ENCODE measurements around the gene CAMSAP1.
A peak's percentile ranks its signal among the peaks of the same experiment; 100 is the strongest.

The CAMSAP1 gene

DNA sequence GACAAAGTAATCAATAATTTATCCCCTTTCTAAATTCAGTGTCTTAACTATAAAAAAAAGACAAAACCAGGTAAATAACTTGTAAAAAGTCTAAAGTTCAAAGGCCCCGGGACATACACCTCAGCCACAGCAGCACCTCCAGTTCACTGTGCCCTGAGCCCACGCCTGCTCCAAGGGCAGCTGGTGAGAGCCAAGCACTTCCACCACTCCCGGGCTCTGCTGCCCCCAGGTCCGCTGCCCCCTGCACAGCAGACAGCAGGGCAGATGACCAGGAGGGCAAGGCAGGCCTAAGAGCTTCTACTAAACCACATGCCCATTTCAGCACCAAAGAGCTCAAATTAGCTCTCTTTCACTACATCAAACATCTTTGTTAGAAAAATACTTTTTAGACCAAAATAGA lies 91.9 kb downstream of the CAMSAP1 start:
- DNase-seq = no peak

DNA sequence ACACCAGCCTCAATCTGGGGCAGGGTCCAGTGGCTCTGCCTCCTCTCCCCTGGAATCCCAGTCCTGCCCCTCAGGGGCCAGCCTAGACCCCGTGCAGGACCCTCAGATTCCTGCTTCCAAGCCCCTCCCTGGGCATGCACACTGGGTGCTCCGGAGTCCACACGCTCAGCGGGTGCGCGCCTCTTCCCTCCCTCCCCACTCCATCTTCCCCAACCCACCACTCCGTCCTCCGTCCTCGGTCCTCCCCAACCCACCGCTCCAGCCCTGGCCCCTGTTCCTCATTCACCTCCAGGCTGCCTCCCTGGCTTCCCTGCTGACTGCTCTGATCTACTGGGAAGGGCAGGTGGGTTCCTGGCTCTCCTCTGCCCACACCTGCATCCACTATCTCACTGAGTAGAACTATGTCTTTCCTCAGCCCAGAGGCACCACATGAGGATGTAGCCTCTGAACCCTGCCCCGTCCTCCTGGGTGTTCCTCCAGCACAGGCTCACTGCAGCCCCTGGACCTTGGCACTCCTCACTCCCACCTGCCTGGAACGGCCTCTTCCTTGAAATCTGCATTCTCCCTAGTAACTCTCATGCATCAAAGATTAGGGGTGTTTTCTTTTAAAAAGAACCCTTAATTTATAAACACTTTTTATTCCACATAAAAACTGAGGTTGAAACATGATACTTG lies 92.8 kb downstream of the CAMSAP1 start:
- no peak for DNase-seq

DNA sequence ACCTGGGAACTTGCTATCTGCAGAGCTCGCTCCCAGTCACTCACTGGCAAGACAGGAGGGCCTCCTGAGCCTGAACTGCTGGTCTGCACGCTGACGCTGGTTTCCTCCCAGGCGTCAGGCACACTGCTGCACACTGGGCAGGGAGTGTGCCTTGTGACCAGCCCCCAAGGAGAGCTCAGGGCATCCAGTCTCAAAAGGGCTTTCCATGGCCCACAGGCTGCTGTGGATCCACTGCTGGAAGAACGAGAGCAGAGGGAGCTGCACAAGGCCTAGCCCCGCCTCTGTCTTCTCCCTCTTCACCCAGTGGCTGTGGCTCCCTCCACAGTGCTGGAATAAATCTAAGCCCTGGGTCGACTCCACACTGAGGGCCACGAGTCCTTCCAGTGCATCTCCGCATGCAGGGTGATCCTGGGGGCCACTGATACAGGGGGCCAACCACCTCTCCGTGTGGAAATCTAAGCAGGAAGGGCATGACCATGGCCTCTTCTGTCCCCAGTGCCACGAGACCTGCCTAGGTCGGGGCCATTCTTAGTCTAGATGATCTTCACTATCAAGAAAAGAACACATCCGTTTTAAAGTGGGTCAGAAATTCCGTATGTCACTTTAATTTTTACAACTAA lies 93.6 kb downstream of the CAMSAP1 start:
- no peak for DNase-seq

GRCh38 chr9:135812961-135813360 lies 94.4 kb downstream of the CAMSAP1 start:
- DNase-seq = no peak

DNA sequence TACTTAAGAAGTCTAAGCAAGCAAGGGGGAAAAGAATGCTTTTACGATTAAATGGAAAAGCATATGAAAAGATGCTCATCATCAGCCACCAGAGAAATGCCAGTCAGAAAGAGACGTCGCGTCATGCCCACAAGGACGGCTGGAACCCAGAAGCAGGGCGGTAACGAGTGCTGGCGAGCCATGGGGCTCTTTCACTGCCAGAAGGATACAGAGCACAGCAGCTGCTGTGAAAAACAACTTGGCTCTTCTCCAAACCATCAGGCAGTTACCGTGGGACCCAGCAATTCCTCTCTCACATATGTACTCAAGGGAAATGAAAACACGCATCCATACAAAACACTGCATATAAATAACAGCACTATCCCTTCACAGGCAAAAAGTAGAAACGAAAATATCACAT lies 95.5 kb downstream of the CAMSAP1 start:
- peak in 15 of 51 donors; percentile 7 to 46 (median 18) for DNase-seq

GRCh38 chr9:135810806-135811575 lies 96.4 kb downstream of the CAMSAP1 start:
- no peak for DNase-seq

- DNase-seq = no peak
Observed at GRCh38 chr9:135809166-135809565, 98.2 kb downstream of the CAMSAP1 start.

- DNase-seq = no peak
Observed at GRCh38 chr9:135805422-135806022, 101.8 kb downstream of the CAMSAP1 start.

DNA sequence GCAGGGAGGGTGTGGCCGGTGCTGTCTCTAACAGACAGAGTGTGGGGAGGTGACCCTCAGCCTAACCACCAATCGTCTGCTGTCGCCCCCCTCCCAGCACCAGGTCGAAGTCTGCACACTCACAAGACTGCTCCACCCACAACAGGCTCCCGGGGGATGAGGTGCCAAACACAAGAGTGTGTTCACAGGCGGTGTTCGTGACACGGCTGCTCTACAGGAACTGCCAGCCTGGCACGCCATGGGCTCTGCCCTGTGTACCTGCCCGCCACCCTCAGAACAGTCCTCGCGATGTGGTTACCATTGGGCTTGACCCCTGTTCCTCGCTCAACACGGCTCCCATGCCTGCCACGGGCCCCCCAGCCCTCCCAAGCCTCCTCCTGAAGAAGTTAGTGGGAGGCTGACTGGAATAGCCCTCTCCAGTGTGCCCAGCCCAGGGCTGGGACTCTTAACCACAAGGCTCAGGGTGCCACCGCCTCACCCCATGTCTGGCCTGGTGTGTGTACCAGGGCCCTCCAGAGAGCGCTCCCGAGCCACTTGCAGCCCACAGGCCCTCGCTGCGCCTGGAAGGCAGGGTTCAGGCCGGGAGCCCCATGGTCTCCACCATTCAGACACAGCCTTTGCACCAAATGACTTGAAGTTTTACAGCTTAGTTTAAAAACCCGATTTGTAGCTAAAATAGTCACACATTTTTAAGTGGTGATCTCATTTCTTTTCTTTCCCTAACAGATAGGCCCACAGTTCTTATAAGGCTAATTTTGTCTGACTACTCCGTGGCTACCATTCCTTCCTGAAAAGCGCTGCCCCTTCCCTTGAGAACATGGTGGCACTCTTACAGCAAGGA lies 102.5 kb downstream of the CAMSAP1 start:
- DNase-seq = peak in 1 of 51 donors; percentile 38

DNA sequence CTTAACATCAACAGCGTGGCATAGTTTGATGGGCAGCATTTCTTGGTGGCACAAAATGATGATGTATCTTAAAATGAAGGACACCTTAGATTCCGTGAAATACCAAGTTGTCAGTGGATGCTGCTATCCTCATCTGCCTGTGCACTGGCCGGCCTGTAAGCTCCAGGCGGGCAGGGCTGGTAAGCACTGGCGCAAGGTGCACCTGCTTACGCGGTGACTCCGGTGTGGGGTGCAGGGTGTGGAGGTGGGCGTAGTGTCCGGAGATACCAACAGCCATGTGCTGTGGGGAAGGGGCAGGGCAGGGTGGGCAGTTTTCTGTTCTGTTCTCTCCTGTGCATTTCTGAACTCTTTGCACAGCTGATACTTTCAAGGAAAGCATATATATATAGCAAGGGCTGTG lies 103.9 kb downstream of the CAMSAP1 start:
- no peak for DNase-seq

DNA sequence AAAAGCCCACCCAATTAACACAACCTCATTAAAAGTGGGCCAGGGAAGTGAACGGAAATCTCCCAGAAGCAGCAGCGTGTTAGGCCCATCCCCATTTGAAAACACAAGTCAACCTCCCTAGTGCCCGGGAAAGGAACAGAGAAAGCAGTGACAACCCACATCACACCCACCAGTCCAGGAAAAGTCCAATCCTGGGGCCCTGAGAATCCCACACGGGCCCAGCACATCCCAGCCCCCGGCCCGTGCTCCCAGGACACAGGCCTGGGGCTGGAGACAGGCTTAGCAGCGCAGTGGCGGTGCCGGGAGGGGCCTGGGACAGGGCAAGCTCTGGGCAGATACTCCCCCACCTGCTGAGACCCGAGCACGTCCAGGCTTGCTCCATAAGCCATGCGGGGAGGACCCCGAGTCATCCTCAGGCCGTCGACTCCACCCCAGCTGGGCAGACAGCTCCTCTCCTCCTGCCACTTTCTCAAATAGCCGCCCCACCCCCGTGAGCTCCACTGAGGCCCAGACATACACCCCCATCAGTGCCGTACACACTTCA lies 104.4 kb downstream of the CAMSAP1 start:
- DNase-seq = no peak

DNA sequence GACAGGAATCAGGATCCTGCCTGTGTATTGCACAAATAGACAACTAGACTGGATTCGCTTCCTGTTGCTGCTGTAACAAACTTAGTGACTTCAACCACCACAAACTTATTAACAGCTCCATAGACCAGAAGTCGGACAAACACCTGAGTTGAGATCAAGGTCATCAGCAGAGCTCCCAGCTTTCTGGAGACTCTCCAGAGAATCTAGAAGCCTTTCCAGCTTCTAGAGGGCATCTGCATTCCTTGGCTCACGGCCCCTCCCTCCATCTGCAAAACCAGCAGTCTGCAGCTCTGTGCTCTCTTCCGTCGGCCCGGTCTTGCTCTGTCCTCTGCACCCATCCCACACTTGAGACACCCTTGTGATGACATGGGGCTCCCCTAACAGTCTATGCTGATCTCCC lies 106.3 kb downstream of the CAMSAP1 start:
- no peak for DNase-seq

DNA sequence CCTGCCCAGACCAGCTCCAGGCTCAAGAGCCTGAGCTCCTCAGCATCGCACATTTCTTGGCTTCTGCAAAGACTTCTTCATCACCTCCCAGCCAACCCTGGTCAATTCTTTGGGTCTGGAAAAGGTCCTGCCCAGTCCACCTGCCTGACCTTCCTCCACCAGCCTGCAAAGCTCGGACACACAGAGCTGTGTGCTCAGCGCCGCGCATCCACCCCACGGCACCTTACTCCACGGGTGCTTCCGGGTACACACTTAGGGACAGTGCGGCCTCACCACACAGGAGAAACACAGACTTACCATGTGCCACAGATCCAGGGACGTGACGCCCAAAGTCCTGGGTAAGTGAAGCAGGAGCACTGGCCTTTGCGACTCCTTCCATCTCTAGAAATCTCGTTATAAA lies 108.1 kb downstream of the CAMSAP1 start:
- DNase-seq = no peak

DNA sequence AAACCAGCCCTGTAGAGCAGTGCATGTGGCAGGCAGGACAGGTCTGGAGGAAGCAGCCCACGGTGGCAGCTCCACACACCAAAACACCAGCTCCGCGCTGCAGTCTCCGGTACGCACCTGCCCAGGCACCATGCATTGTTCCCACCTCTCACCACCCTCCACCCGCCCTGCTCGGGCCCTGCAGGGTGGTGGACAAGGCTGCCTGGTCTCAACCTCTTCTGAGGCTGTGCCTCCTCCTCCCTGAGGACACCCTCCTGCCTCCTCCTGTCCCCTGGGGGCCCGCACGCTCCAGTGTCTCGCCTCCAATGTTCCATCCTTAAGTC lies 109.1 kb downstream of the CAMSAP1 start:
- no peak for DNase-seq

DNA sequence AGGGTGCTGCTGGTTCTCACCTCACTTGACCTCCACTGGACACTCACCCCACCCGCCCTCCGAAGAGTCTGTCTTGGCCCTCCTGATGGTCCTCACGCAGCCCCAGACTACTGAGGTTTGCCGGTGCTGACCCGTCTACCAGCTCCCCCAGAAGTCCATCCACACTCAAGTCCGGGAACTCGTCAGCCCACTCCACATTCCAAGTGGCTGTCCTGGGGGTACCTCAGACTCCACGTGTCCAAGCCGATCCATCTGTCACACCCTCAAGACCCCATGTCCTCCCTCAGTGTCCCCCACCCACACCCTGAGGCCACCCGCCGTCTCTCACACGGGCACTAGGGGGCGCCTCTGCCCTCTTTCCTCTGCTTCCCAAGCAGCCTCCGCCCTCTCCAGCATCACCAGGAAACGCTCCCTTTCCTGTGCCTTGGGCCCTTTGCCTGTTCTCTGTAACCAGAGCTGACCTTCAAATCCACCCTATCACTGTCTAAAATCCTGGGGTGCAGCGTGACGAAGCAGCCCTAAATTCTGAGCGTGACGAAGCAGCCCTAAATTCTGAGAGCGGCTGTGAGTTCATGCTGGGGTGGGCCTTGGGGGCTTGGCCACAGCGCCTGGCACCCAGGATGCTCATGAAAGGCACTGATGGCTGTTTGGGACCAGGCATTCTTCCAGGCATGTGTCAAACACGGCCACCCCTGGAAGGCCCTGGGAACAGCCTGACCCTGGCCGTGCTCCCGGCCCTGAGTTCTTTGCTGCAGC lies 109.7 kb downstream of the CAMSAP1 start:
- DNase-seq = peak in 26 of 51 donors; percentile 3 to 57 (median 19)

DNA sequence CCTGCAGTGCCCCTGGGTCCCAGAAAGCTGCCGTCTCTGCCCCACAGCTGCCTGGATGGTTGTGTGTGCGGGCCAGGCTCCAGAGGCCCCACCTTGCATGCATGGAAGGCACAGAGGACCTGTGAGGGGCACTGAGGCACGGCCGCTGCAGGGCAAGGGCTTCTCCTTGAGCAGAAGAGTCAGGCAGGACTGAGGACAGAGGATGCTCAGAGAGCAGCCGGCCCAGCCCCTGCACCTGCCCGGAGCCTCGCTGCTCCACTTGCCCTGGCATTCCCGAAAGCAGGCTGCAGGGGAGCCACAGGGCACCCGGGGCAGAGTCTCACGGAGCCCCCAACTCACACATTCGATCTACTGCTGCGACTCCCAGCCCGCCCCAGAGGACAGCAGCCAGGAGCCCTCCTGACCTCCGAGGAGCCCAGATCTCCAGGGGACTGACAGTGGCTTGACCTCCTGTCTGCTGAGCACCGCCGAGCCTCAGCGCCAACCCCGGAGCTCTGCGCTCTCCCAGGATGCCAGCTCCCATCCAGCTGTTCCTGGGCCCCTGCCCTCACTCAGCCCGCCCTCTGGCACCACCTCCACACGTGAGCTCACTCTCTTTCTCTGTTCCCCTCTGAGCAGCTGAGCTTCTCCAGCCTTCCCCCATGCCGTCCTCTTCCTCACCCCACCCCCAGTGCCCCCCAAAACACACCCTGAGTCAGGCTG lies 110.4 kb downstream of the CAMSAP1 start:
- no peak for DNase-seq

- no peak for DNase-seq
Observed at GRCh38 chr9:135795391-135795790, 112.0 kb downstream of the CAMSAP1 start.

- no peak for DNase-seq
Observed at GRCh38 chr9:135794361-135794885, 112.9 kb downstream of the CAMSAP1 start.

GRCh38 chr9:135794057-135794335 lies 113.3 kb downstream of the CAMSAP1 start:
- no peak for DNase-seq
